ENCODE measurements around the gene SSBP3. TPM values are rescaled to one million over a fixed set of nuclear protein-coding genes. Genes with fewer than 3 reads are reported as not detected.
A peak's percentile ranks its signal among the peaks of the same experiment; 100 is the strongest.

SSBP3 gene
- total and polyA plus RNA-seq, 2 experiments from 2014 or later = 6.2 to 19.9 TPM

DNA sequence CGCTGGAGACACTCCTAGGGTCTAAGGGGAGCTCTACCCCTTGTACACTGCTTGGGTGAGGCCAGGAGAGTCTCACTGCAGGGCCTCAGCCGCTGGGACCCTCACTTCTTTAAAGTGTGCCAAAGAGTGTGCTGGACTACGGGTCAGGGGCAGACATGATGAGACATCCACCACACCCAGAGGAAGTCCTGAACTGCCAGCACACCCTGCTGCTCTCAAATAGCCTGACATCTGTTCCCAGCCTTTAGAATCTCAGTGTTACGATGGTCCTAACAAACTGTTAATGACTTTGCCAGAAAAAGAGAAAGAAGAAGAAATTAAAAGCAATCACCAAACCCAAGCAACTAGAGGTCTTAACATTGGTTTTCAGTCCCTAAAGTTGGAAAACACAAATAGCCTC is 157.2 kb downstream of the SSBP3 start:
- Histone ChIP-seq H3K27ac (peak overlapping the region; percentile 32), H4K20me1 (ENCODE audit: insufficient read depth) (no peaks in the 10 kb centered on the region), H3K9ac (peak overlapping the region; percentile 42), H3K36me3 (ENCODE audit: low read depth) (no peaks in the 10 kb centered on the region), H2AFZ (no peak overlapping the region), H3K4me3 (no peak overlapping the region), H3K9me3 (ENCODE audit: low read depth) (no peaks in the 10 kb centered on the region), H3K27me3 (replicated peaks; ENCODE audit: insufficient read depth) (no peaks in the 10 kb centered on the region), H3K9me2 (ENCODE audit: insufficient read depth) (no peaks in the 10 kb centered on the region), H3K4me2 (ENCODE audit: unreplicated experiment) (peak overlapping the region; percentile 5), H3F3A (ENCODE audit: insufficient read depth) (peaks cover 11% of the 10 kb centered on the region), H3K79me2 (ENCODE audit: insufficient read depth) (no peaks in the 10 kb centered on the region), H3K4me1 (ENCODE audit: insufficient read depth) (peaks cover 30% of the 10 kb centered on the region)
- TF ChIP-seq EZH2 (IDR thresholded peaks at IDR 0.05; ENCODE audit: insufficient read depth, poor library complexity, severe bottlenecking) (no peak), EZH2phosphoT487 (IDR thresholded peaks at IDR 0.05; ENCODE audit: insufficient read depth, low read depth) (no peak)
- DNase-seq = peak; percentile 66
- in situ Hi-C loops (cut with MboI) = no loop called here
- 31 to 32% methylated on average over 4 of the region's 4 CpGs for WGBS, 2 experiments (ENCODE audit: low coverage in 1 of 2, low lambda C conversion rate in 2 of 2, missing lambda C conversion rate in 2 of 2)

DNA sequence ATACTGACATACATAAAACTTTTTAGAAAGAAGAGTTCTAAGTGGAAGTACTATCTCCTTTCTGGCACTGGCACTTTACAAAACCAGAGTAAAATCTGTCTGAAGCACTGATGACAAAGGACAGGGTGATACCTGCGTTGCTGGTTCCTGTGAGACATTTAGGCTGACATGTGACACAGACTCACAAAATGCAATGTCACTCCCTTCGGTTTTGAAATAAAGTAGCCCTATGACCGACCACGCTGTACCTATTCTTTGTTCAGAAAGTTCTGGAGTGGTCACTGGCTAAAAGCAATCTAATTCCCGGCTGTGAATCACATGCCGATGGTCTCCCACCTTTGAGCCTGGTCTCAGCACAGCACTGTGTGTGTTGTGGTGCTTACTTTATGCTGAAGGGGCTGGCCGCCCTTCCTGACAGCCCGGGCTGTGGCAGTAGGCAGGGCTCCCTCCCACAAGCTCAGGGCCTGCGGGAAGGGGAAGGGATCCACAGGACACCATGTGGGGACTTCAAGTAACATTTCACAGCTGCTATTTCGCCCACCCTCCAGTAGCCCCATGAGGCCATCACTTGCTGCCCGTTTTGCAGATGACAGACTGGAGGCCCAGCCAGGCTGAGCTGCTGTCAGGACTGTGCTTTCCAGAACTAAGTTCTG is 158.2 kb downstream of the SSBP3 start:
- 82 to 87% methylated on average over 11 of the region's 11 CpGs for WGBS, 2 experiments (ENCODE audit: low coverage in 1 of 2, low lambda C conversion rate in 2 of 2, missing lambda C conversion rate in 2 of 2)
- DNase-seq = no peak
- Histone ChIP-seq H4K20me1 (ENCODE audit: insufficient read depth) (no peaks in the 10 kb centered on the region), H3K27me3 (replicated peaks; ENCODE audit: insufficient read depth) (no peaks in the 10 kb centered on the region), H2AFZ (no peak overlapping the region), H3K9me3 (ENCODE audit: low read depth) (no peaks in the 10 kb centered on the region), H3K36me3 (ENCODE audit: low read depth) (no peaks in the 10 kb centered on the region), H3K4me3 (no peak overlapping the region), H3K79me2 (ENCODE audit: insufficient read depth) (no peaks in the 10 kb centered on the region), H3K27ac (no peak overlapping the region), H3K9me2 (ENCODE audit: insufficient read depth) (no peaks in the 10 kb centered on the region), H3K9ac (no peak overlapping the region), H3K4me1 (ENCODE audit: insufficient read depth) (peaks cover 22% of the 10 kb centered on the region), H3K4me2 (ENCODE audit: unreplicated experiment) (no peak overlapping the region), H3F3A (ENCODE audit: insufficient read depth) (peaks cover 4% of the 10 kb centered on the region; the same call in 1 of the 2 replicates)
- in situ Hi-C loops (cut with MboI) = no loop called here
- TF ChIP-seq EZH2phosphoT487 (IDR thresholded peaks at IDR 0.05; ENCODE audit: insufficient read depth, low read depth) (no peak), EZH2 (IDR thresholded peaks at IDR 0.05; ENCODE audit: insufficient read depth, poor library complexity, severe bottlenecking) (no peak)

DNA sequence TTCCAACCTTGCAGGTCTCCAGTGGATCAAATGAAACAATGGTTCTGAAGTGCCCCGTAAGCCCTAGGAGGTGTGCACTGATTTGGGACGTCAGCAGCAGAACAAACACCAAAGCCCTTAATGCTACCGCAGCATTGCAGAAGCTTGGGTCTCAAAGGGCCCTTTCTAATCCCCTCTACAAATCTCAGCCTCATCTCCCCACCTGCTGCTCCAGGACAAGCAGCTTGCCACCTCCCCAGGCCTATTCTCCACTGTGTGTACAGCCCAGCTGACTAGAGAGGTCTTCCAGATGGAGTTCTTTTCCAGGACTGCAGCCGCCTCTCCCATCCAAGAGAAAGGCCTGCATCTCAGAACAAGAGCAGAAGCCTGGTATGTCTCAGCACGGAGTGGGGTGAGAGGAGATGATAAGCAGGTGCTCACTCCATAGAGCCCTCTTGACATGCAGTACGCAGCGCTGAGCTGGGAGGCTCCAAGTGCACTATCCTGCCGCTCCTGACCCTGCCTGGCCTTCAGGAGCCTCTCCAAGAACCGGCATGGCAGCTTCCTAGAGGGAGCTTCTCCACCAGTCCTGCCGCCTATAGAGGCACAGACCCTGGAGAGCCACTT is 160.0 kb downstream of the SSBP3 start:
- DNase-seq = no peak
- H4K20me1 ChIP-seq (ENCODE audit: insufficient read depth) = no peaks in the 10 kb centered on the region
- WGBS, 2 experiments (ENCODE audit: low coverage in 1 of 2, low lambda C conversion rate in 2 of 2, missing lambda C conversion rate in 2 of 2) = 92 to 94% methylated on average over 10 of the region's 10 CpGs
- in situ Hi-C loops (cut with MboI) = no loop called here
- no peak overlapping the region for H3K4me3 ChIP-seq
- no peaks in the 10 kb centered on the region for H3K9me3 ChIP-seq (ENCODE audit: low read depth)
- no peak overlapping the region for H3K4me2 ChIP-seq (ENCODE audit: unreplicated experiment)
- H3K27ac ChIP-seq = no peak overlapping the region
- no peaks in the 10 kb centered on the region for H3K9me2 ChIP-seq (ENCODE audit: insufficient read depth)
- no peak for TF ChIP-seq EZH2phosphoT487 (IDR thresholded peaks at IDR 0.05; ENCODE audit: insufficient read depth, low read depth)
- no peak for TF ChIP-seq EZH2 (IDR thresholded peaks at IDR 0.05; ENCODE audit: insufficient read depth, poor library complexity, severe bottlenecking)
- no peaks in the 10 kb centered on the region for H3K27me3 ChIP-seq (replicated peaks; ENCODE audit: insufficient read depth)
- H3K4me1 ChIP-seq (ENCODE audit: insufficient read depth) = peaks cover 18% of the 10 kb centered on the region
- no peak overlapping the region for H3K9ac ChIP-seq
- H2AFZ ChIP-seq = no peak overlapping the region
- H3K36me3 ChIP-seq (ENCODE audit: low read depth) = no peaks in the 10 kb centered on the region
- H3K79me2 ChIP-seq (ENCODE audit: insufficient read depth) = no peaks in the 10 kb centered on the region
- H3F3A ChIP-seq (ENCODE audit: insufficient read depth) = no peaks in the 10 kb centered on the region

DNA sequence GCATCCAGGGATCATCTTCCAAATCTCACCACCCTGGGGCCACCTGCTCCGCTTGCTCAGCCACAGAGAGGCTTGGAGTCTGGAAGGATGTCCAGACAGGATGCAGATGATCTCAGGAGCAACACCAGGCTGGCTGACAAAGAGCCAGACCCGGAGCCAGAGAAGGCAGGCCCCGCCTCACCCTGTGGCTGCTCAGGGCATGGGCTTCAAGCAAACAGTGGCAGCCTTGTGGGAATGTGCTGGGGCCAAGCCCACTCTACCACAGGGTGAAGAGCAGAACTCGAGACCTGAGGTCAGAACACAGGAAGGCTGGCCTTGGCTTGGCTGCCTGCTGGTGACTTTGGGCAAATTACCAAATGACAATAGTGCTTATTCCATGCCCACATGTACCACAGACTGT is 160.7 kb downstream of the SSBP3 start:
- no peaks in the 10 kb centered on the region for H3K79me2 ChIP-seq (ENCODE audit: insufficient read depth)
- no peaks in the 10 kb centered on the region for H3F3A ChIP-seq (ENCODE audit: insufficient read depth)
- 51 to 60% methylated on average over 2 to 4 of the region's 4 CpGs for WGBS, 2 experiments (ENCODE audit: low coverage in 1 of 2, low lambda C conversion rate in 2 of 2, missing lambda C conversion rate in 2 of 2)
- H2AFZ ChIP-seq = no peak overlapping the region
- peak; percentile 34 for DNase-seq
- H3K4me3 ChIP-seq = no peak overlapping the region
- H3K36me3 ChIP-seq (ENCODE audit: low read depth) = no peaks in the 10 kb centered on the region
- H3K4me2 ChIP-seq (ENCODE audit: unreplicated experiment) = no peak overlapping the region
- no peak for TF ChIP-seq EZH2 (IDR thresholded peaks at IDR 0.05; ENCODE audit: insufficient read depth, poor library complexity, severe bottlenecking)
- no peak for TF ChIP-seq EZH2phosphoT487 (IDR thresholded peaks at IDR 0.05; ENCODE audit: insufficient read depth, low read depth)
- H3K27me3 ChIP-seq (replicated peaks; ENCODE audit: insufficient read depth) = no peaks in the 10 kb centered on the region
- H4K20me1 ChIP-seq (ENCODE audit: insufficient read depth) = no peaks in the 10 kb centered on the region
- no peak overlapping the region for H3K27ac ChIP-seq
- no peaks in the 10 kb centered on the region for H3K9me3 ChIP-seq (ENCODE audit: low read depth)
- H3K9me2 ChIP-seq (ENCODE audit: insufficient read depth) = no peaks in the 10 kb centered on the region
- H3K9ac ChIP-seq = no peak overlapping the region
- in situ Hi-C loops (cut with MboI) = no loop called here
- peaks cover 17% of the 10 kb centered on the region for H3K4me1 ChIP-seq (ENCODE audit: insufficient read depth)
